ENCODE data around the gene DNAH8. TPM values are rescaled to one million over a fixed set of nuclear protein-coding genes. Genes with fewer than 3 reads are reported as not detected.
A peak's percentile ranks its signal among the peaks of the same experiment; 100 is the strongest.

Gene DNAH8
- total RNA-seq, 1 donor from 2014 or later: not detected

DNA sequence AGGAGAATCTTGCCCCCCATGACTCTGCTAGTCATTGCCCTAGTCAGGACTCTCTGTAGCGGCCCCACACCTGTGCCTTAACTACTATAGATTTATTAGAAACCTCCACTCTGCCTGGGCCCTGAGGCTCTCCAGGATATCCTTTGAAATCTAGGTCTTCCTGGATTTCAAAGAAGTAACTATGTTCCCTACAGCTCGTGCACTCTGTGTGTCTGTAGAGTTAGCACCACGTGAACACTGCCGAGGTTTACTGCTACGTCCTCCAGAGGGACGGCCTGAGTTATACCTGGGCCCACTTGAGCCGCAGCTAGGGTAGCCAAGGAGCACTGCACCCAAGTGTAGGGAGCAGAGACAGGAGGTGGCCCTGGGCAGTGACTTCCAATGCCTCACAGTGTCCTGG, 353.3 kb downstream of the DNAH8 start:
- Histone ChIP-seq H3K4me3 (ENCODE audit: insufficient read depth, low read depth, low read length) (no peak overlapping the region), H3K9ac (ENCODE audit: low read length) (no peak overlapping the region), H3K36me3 (ENCODE audit: insufficient read depth, low read length) (no peaks in the 10 kb centered on the region), H3K4me1 (ENCODE audit: insufficient read depth, low read length) (no peaks in the 10 kb centered on the region), H4K20me1 (ENCODE audit: insufficient read depth, low read length) (no peaks in the 10 kb centered on the region), H2AFZ (ENCODE audit: low read depth, low read length) (no peak overlapping the region), H3K79me2 (ENCODE audit: insufficient read depth, low read length) (no peaks in the 10 kb centered on the region), H3K9me3 (ENCODE audit: insufficient read depth, low read depth, low read length) (no peaks in the 10 kb centered on the region), H3K27ac (ENCODE audit: low read depth, low read length) (no peak overlapping the region), H3K4me2 (ENCODE audit: low read length) (no peak overlapping the region), H3K27me3 (ENCODE audit: insufficient read depth, low read length) (no peaks in the 10 kb centered on the region)
- Mint-ChIP-seq H3K9me3 (ENCODE audit: unreplicated experiment) (peaks cover 12% of the 10 kb centered on the region), H3K4me1 (ENCODE audit: low read depth, unreplicated experiment) (no peaks in the 10 kb centered on the region), H3K36me3 (ENCODE audit: low read depth, unreplicated experiment) (no peaks in the 10 kb centered on the region), H3K4me3 (ENCODE audit: unreplicated experiment) (no peak overlapping the region), H3K27ac (ENCODE audit: unreplicated experiment) (peak overlapping the region; percentile 26), H3K27me3 (ENCODE audit: low read depth, unreplicated experiment) (peaks cover 43% of the 10 kb centered on the region)
- DNase-seq (ENCODE audit: low read depth) (no peak), FAIRE-seq (no peak)
- TF ChIP-seq, protein P1, sequence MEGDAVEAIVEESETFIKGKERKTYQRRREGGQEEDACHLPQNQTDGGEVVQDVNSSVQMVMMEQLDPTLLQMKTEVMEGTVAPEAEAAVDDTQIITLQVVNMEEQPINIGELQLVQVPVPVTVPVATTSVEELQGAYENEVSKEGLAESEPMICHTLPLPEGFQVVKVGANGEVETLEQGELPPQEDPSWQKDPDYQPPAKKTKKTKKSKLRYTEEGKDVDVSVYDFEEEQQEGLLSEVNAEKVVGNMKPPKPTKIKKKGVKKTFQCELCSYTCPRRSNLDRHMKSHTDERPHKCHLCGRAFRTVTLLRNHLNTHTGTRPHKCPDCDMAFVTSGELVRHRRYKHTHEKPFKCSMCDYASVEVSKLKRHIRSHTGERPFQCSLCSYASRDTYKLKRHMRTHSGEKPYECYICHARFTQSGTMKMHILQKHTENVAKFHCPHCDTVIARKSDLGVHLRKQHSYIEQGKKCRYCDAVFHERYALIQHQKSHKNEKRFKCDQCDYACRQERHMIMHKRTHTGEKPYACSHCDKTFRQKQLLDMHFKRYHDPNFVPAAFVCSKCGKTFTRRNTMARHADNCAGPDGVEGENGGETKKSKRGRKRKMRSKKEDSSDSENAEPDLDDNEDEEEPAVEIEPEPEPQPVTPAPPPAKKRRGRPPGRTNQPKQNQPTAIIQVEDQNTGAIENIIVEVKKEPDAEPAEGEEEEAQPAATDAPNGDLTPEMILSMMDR (IDR thresholded peaks at IDR 0.05; ENCODE audit: insufficient read depth, low read depth, low read length): no peak
- TF ChIP-seq EZH2 (IDR thresholded peaks at IDR 0.05; ENCODE audit: insufficient read depth, low read length): no peak

DNA sequence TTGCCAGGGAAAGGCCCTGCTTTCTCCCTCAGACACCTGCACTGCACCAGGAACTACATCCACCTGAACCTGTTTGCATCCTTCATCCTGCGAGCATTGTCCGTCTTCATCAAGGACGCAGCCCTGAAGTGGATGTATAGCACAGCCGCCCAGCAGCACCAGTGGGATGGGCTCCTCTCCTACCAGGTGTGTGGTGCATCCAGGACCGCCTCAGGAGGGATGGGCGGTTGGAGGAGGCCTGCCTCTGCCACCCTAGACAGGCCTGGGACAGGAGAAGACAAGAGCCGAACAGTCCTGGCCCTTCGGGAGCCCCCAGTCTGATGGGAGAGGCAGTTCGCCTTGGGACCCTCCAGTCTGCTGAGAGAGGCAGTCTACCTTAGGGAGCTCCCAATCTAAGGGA, 357.7 kb downstream of the DNAH8 start:
- no peak overlapping the region for H3K27ac ChIP-seq (ENCODE audit: low read depth, low read length)
- no peaks in the 10 kb centered on the region for H3K79me2 ChIP-seq (ENCODE audit: insufficient read depth, low read length)
- H3K4me1 Mint-ChIP-seq (ENCODE audit: low read depth, unreplicated experiment): no peaks in the 10 kb centered on the region
- peaks cover 41% of the 10 kb centered on the region for H3K27me3 Mint-ChIP-seq (ENCODE audit: low read depth, unreplicated experiment)
- FAIRE-seq (no peak), DNase-seq (ENCODE audit: low read depth) (no peak)
- H3K4me3 ChIP-seq (ENCODE audit: insufficient read depth, low read depth, low read length): no peak overlapping the region
- no peaks in the 10 kb centered on the region for H3K36me3 ChIP-seq (ENCODE audit: insufficient read depth, low read length)
- no peak for TF ChIP-seq EZH2 (IDR thresholded peaks at IDR 0.05; ENCODE audit: insufficient read depth, low read length)
- TF ChIP-seq, protein P1 (IDR thresholded peaks at IDR 0.05; ENCODE audit: insufficient read depth, low read depth, low read length): no peak
- no peaks in the 10 kb centered on the region for H3K27me3 ChIP-seq (ENCODE audit: insufficient read depth, low read length)
- H3K9me3 Mint-ChIP-seq (ENCODE audit: unreplicated experiment): peaks cover 6% of the 10 kb centered on the region
- H3K9ac ChIP-seq (ENCODE audit: low read length): no peak overlapping the region
- H3K4me1 ChIP-seq (ENCODE audit: insufficient read depth, low read length): no peaks in the 10 kb centered on the region
- H3K36me3 Mint-ChIP-seq (ENCODE audit: low read depth, unreplicated experiment): no peaks in the 10 kb centered on the region
- no peak overlapping the region for H3K27ac Mint-ChIP-seq (ENCODE audit: unreplicated experiment)
- no peak overlapping the region for H3K4me2 ChIP-seq (ENCODE audit: low read length)
- H3K4me3 Mint-ChIP-seq (ENCODE audit: unreplicated experiment): no peak overlapping the region
- no peaks in the 10 kb centered on the region for H3K9me3 ChIP-seq (ENCODE audit: insufficient read depth, low read depth, low read length)
- H2AFZ ChIP-seq (ENCODE audit: low read depth, low read length): no peak overlapping the region
- H4K20me1 ChIP-seq (ENCODE audit: insufficient read depth, low read length): no peaks in the 10 kb centered on the region

DNA sequence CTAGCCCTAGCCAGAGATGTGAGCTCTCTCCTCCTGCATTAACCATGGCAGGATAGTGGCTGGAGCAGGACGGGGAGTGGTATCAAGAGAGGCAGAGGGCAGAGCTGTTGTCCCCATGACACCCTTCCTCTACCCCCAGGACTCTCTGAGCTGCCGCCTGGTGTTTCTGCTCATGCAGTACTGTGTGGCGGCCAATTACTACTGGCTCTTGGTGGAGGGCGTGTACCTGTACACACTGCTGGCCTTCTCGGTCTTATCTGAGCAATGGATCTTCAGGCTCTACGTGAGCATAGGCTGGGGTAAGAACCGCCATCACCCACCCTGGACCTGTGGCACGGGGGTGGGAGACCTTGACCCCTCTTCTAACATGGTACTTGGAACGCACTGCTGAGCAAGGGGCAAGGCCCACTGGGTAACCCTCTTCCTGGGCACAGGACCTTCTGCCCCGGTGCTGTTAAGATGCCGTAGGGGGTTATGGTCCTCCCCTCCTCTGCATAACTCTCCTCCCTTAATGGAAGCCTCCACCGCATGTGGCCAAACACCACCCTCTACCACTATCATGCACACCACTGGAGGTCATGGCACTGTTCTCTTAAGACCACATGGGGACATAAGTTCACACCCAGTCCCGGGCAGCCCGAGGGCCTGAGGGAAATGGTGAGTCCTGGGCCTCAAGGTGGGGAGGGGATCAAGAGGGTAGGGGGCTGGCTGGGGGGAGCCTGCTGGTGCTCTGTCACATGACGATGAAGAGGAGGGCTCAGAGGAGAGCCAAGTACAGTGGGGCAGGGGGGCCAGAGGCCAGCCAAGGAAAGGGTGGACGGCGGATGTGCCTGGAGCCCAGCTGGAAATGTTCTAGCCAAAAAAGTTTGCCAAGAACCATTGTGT, 358.6 kb downstream of the DNAH8 start:
- H3K4me3 Mint-ChIP-seq (ENCODE audit: unreplicated experiment): no peak overlapping the region
- H3K36me3 Mint-ChIP-seq (ENCODE audit: low read depth, unreplicated experiment): no peaks in the 10 kb centered on the region
- Histone ChIP-seq H4K20me1 (ENCODE audit: insufficient read depth, low read length) (no peaks in the 10 kb centered on the region), H3K27ac (ENCODE audit: low read depth, low read length) (no peak overlapping the region), H3K79me2 (ENCODE audit: insufficient read depth, low read length) (no peaks in the 10 kb centered on the region), H3K9ac (ENCODE audit: low read length) (no peak overlapping the region), H3K4me1 (ENCODE audit: insufficient read depth, low read length) (no peaks in the 10 kb centered on the region), H2AFZ (ENCODE audit: low read depth, low read length) (no peak overlapping the region), H3K4me3 (ENCODE audit: insufficient read depth, low read depth, low read length) (no peak overlapping the region), H3K4me2 (ENCODE audit: low read length) (no peak overlapping the region), H3K36me3 (ENCODE audit: insufficient read depth, low read length) (no peaks in the 10 kb centered on the region), H3K27me3 (ENCODE audit: insufficient read depth, low read length) (no peaks in the 10 kb centered on the region), H3K9me3 (ENCODE audit: insufficient read depth, low read depth, low read length) (no peaks in the 10 kb centered on the region)
- FAIRE-seq: no peak
- TF ChIP-seq, protein P1 (IDR thresholded peaks at IDR 0.05; ENCODE audit: insufficient read depth, low read depth, low read length): no peak
- TF ChIP-seq EZH2 (IDR thresholded peaks at IDR 0.05; ENCODE audit: insufficient read depth, low read length): no peak
- H3K27me3 Mint-ChIP-seq (ENCODE audit: low read depth, unreplicated experiment): peaks cover 44% of the 10 kb centered on the region
- DNase-seq (ENCODE audit: low read depth): no peak
- no peaks in the 10 kb centered on the region for H3K4me1 Mint-ChIP-seq (ENCODE audit: low read depth, unreplicated experiment)
- peaks cover 6% of the 10 kb centered on the region for H3K9me3 Mint-ChIP-seq (ENCODE audit: unreplicated experiment)
- no peak overlapping the region for H3K27ac Mint-ChIP-seq (ENCODE audit: unreplicated experiment)
